ENCODE measurements around the gene SLC17A4. TPM values are rescaled to one million over a fixed set of nuclear protein-coding genes. Genes with fewer than 3 reads are reported as not detected.

The SLC17A4 gene
- polyA plus RNA-seq, 4 donors, result 3.1 to 46.8 (median 19.9) TPM

- no peaks in the 10 kb centered on the region for H3K9me3 ChIP-seq (ENCODE audit: control insufficient read depth in 2 of 2, insufficient read depth in 1 of 2, low read depth in 1 of 2, low read length in 1 of 2)
- no peak for FAIRE-seq
- no peaks in the 10 kb centered on the region for H3K27me3 ChIP-seq (ENCODE audit: control insufficient read depth in 3 of 3, insufficient read depth in 3 of 3, low read length in 3 of 3)
- H3K4me1 ChIP-seq (ENCODE audit: control insufficient read depth in 3 of 3, insufficient read depth in 2 of 3, low read depth in 1 of 3, low read length in 2 of 3), result no peaks in the 10 kb centered on the region
- H3K36me3 ChIP-seq (ENCODE audit: control insufficient read depth in 3 of 3, insufficient read depth in 2 of 3, low read depth in 1 of 3, low read length in 3 of 3), result no peaks in the 10 kb centered on the region
- 56 to 65% (median 64%) methylated on average over 4 of the region's 4 CpGs for WGBS, 3 donors
- peak overlapping the region in 1 of 3 donors; percentile 42 for H3K27ac ChIP-seq (ENCODE audit: low read depth in 1 of 3, low read length in 2 of 3)
- no peak overlapping the region for H3K4me3 ChIP-seq (ENCODE audit: low read depth in 1 of 3, low read length in 3 of 3)
- DNase-seq, result peak; percentile 18 to 52
Measured at GRCh38 chr6:25801436-25801835, 46.9 kb downstream of the SLC17A4 start.

GRCh38 chr6:25804804-25805203, 50.3 kb downstream of the SLC17A4 start:
- 66 to 84% (median 74%) methylated on average over 2 of the region's 2 CpGs for whole genome bisulfite sequencing, 3 donors
- FAIRE-seq, result no peak

GRCh38 chr6:25815194-25815593, 60.7 kb downstream of the SLC17A4 start:
- no peak for DNase-seq
- 54 to 64% (median 59%) methylated on average over 3 of the region's 3 CpGs for WGBS, 3 donors
- Histone ChIP-seq H3K4me1 (ENCODE audit: control insufficient read depth in 3 of 3, insufficient read depth in 2 of 3, low read depth in 1 of 3, low read length in 2 of 3) (no peaks in the 10 kb centered on the region), H3K4me3 (ENCODE audit: low read depth in 1 of 3, low read length in 3 of 3) (no peak overlapping the region), H3K9me3 (ENCODE audit: control insufficient read depth in 2 of 2, insufficient read depth in 1 of 2, low read depth in 1 of 2, low read length in 1 of 2) (peaks cover 0 to 3% of the 10 kb centered on the region in 2 donors), H3K27me3 (ENCODE audit: control insufficient read depth in 3 of 3, insufficient read depth in 3 of 3, low read length in 3 of 3) (no peaks in the 10 kb centered on the region), H3K27ac (ENCODE audit: low read depth in 1 of 3, low read length in 2 of 3) (no peak overlapping the region), H3K36me3 (ENCODE audit: control insufficient read depth in 3 of 3, insufficient read depth in 2 of 3, low read depth in 1 of 3, low read length in 3 of 3) (no peaks in the 10 kb centered on the region)
- FAIRE-seq, result no peak

More at GRCh38 chr6:25804804-25805203, 50.3 kb downstream of the SLC17A4 start:
- Histone ChIP-seq H3K27ac (ENCODE audit: low read depth in 1 of 3, low read length in 2 of 3) (no peak overlapping the region), H3K36me3 (ENCODE audit: control insufficient read depth in 3 of 3, insufficient read depth in 2 of 3, low read depth in 1 of 3, low read length in 3 of 3) (no peaks in the 10 kb centered on the region), H3K27me3 (ENCODE audit: control insufficient read depth in 3 of 3, insufficient read depth in 3 of 3, low read length in 3 of 3) (no peaks in the 10 kb centered on the region), H3K4me1 (ENCODE audit: control insufficient read depth in 3 of 3, insufficient read depth in 2 of 3, low read depth in 1 of 3, low read length in 2 of 3) (no peaks in the 10 kb centered on the region), H3K4me3 (ENCODE audit: low read depth in 1 of 3, low read length in 3 of 3) (no peak overlapping the region), H3K9me3 (ENCODE audit: control insufficient read depth in 2 of 2, insufficient read depth in 1 of 2, low read depth in 1 of 2, low read length in 1 of 2) (no peaks in the 10 kb centered on the region)
- DNase-seq, result no peak

GRCh38 chr6:25816252-25816651, 61.7 kb downstream of the SLC17A4 start:
- no peak for FAIRE-seq
- DNase-seq, result no peak
- WGBS, 3 donors, result 94 to 100% (median 97%) methylated on average over 2 of the region's 2 CpGs
- Histone ChIP-seq H3K27me3 (ENCODE audit: control insufficient read depth in 3 of 3, insufficient read depth in 3 of 3, low read length in 3 of 3) (no peaks in the 10 kb centered on the region), H3K4me3 (ENCODE audit: low read depth in 1 of 3, low read length in 3 of 3) (no peak overlapping the region), H3K4me1 (ENCODE audit: control insufficient read depth in 3 of 3, insufficient read depth in 2 of 3, low read depth in 1 of 3, low read length in 2 of 3) (no peaks in the 10 kb centered on the region), H3K27ac (ENCODE audit: low read depth in 1 of 3, low read length in 2 of 3) (no peak overlapping the region), H3K9me3 (ENCODE audit: control insufficient read depth in 2 of 2, insufficient read depth in 1 of 2, low read depth in 1 of 2, low read length in 1 of 2) (peaks cover 0 to 3% of the 10 kb centered on the region in 2 donors), H3K36me3 (ENCODE audit: control insufficient read depth in 3 of 3, insufficient read depth in 2 of 3, low read depth in 1 of 3, low read length in 3 of 3) (no peaks in the 10 kb centered on the region)

GRCh38 chr6:25821341-25821740, 66.8 kb downstream of the SLC17A4 start:
- Histone ChIP-seq H3K4me1 (ENCODE audit: control insufficient read depth in 3 of 3, insufficient read depth in 2 of 3, low read depth in 1 of 3, low read length in 2 of 3) (no peaks in the 10 kb centered on the region), H3K4me3 (ENCODE audit: low read depth in 1 of 3, low read length in 3 of 3) (no peak overlapping the region), H3K36me3 (ENCODE audit: control insufficient read depth in 3 of 3, insufficient read depth in 2 of 3, low read depth in 1 of 3, low read length in 3 of 3) (no peaks in the 10 kb centered on the region), H3K9me3 (ENCODE audit: control insufficient read depth in 2 of 2, insufficient read depth in 1 of 2, low read depth in 1 of 2, low read length in 1 of 2) (no peaks in the 10 kb centered on the region), H3K27me3 (ENCODE audit: control insufficient read depth in 3 of 3, insufficient read depth in 3 of 3, low read length in 3 of 3) (no peaks in the 10 kb centered on the region), H3K27ac (ENCODE audit: low read depth in 1 of 3, low read length in 2 of 3) (no peak overlapping the region)
- FAIRE-seq, result no peak
- DNase-seq, result no peak

- no peak for DNase-seq
- no peak overlapping the region for H3K27ac ChIP-seq (ENCODE audit: low read depth in 1 of 3, low read length in 2 of 3)
- no peaks in the 10 kb centered on the region for H3K36me3 ChIP-seq (ENCODE audit: control insufficient read depth in 3 of 3, insufficient read depth in 2 of 3, low read depth in 1 of 3, low read length in 3 of 3)
- H3K27me3 ChIP-seq (ENCODE audit: control insufficient read depth in 3 of 3, insufficient read depth in 3 of 3, low read length in 3 of 3), result peaks cover 0 to 3% (median 0%) of the 10 kb centered on the region in 3 donors
- no peaks in the 10 kb centered on the region for H3K4me1 ChIP-seq (ENCODE audit: control insufficient read depth in 3 of 3, insufficient read depth in 2 of 3, low read depth in 1 of 3, low read length in 2 of 3)
- H3K9me3 ChIP-seq (ENCODE audit: control insufficient read depth in 2 of 2, insufficient read depth in 1 of 2, low read depth in 1 of 2, low read length in 1 of 2), result no peaks in the 10 kb centered on the region
- WGBS, 3 donors, result 74 to 85% (median 74%) methylated on average over 1 of the region's 1 CpG
- no peak for FAIRE-seq
- no peak overlapping the region for H3K4me3 ChIP-seq (ENCODE audit: low read depth in 1 of 3, low read length in 3 of 3)
Measured at GRCh38 chr6:25829375-25829774, 74.8 kb downstream of the SLC17A4 start.

- FAIRE-seq (no peak), DNase-seq (no peak)
- WGBS, 3 donors, result 76 to 80% (median 78%) methylated on average over 4 of the region's 4 CpGs
- H3K9me3 ChIP-seq (ENCODE audit: control insufficient read depth in 2 of 2, insufficient read depth in 1 of 2, low read depth in 1 of 2, low read length in 1 of 2), result no peaks in the 10 kb centered on the region
- no peak overlapping the region for H3K4me3 ChIP-seq (ENCODE audit: low read depth in 1 of 3, low read length in 3 of 3)
- peaks cover 0 to 3% (median 0%) of the 10 kb centered on the region in 3 donors for H3K27me3 ChIP-seq (ENCODE audit: control insufficient read depth in 3 of 3, insufficient read depth in 3 of 3, low read length in 3 of 3)
- H3K36me3 ChIP-seq (ENCODE audit: control insufficient read depth in 3 of 3, insufficient read depth in 2 of 3, low read depth in 1 of 3, low read length in 3 of 3), result no peaks in the 10 kb centered on the region
- peaks cover 0 to 2% (median 0%) of the 10 kb centered on the region in 3 donors for H3K4me1 ChIP-seq (ENCODE audit: control insufficient read depth in 3 of 3, insufficient read depth in 2 of 3, low read depth in 1 of 3, low read length in 2 of 3)
- no peak overlapping the region for H3K27ac ChIP-seq (ENCODE audit: low read depth in 1 of 3, low read length in 2 of 3)
Measured at GRCh38 chr6:25830458-25830857, 75.9 kb downstream of the SLC17A4 start.

Other genes starting within 250 kb of the SLC17A4 start
- 10 to 100 TPM in 2 of 4 donors, 1 to 10 TPM in 2; 6.3 to 29.3 (median 12.9) TPM for gene SCGN, start 102.5 kb upstream of the SLC17A4 start, polyA plus RNA-seq
- gene SLC17A1, start 77.3 kb downstream of the SLC17A4 start, polyA plus RNA-seq, result under 1 TPM in 1 of 4 donors, not detected in 3; 0.07 TPM
- gene SLC17A3, start 119.5 kb downstream of the SLC17A4 start, polyA plus RNA-seq, result under 1 TPM in 2 of 4 donors, not detected in 2; 0.04 to 0.55 TPM
- gene SLC17A2, start 175.9 kb downstream of the SLC17A4 start, polyA plus RNA-seq, result under 1 TPM in 1 of 4 donors, not detected in 3; 0.04 TPM
- 10 to 100 TPM in 1 of 4 donors, 1 to 10 TPM in 3; 3.5 to 16.4 (median 6.1) TPM for gene TRIM38, start 208.1 kb downstream of the SLC17A4 start, polyA plus RNA-seq